ENCODE results near the gene DCAF10. TPM values are rescaled to one million over a fixed set of nuclear protein-coding genes. Genes with fewer than 3 reads are reported as not detected.
"Not testable (repeated sequence)": the region's sequence is repeated elsewhere in the genome, so short reads cannot be mapped to it uniquely, and the experiment has no call there.

DCAF10 gene
- total RNA-seq, 1 experiment from 2014 or later, result 18.6 TPM

DNA sequence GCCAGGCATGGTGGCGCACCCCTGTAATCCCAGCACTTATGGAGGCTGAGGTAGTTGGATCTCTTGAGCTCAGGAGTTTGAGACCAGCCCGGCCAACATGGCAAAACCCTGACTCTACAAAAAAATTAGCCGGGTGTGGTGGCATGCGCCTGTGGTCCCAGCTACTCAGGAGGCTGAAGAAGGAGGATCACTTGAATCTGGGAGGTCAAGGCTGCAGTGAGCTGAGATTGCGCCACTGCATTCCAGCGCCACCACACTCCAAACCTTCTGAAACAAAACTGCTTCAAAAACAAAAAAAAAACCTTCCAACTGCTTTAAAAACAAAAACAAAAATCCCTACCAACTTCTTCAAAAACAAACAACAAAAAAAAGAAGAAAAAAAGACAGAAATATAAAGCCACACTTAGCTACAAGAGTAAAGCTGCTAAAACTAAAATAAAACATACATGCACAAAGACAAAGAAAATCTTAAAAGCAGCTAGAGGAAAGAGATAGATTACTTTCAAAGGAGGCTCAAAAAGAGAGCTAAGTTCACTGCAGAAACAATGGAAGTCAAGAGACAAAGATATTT is 11.4 kb downstream of the DCAF10 start:
- no peak for DNase-seq
- Histone ChIP-seq H3K36me3 (replicated peaks; ENCODE audit: control insufficient read depth, insufficient read depth, low read length) (no peaks in the 10 kb centered on the region), H3K27me3 (ENCODE audit: control insufficient read depth, insufficient read depth, low read length) (no peaks in the 10 kb centered on the region), H3K4me3 (ENCODE audit: insufficient read depth, low read depth, low read length) (no peak overlapping the region)

DNA sequence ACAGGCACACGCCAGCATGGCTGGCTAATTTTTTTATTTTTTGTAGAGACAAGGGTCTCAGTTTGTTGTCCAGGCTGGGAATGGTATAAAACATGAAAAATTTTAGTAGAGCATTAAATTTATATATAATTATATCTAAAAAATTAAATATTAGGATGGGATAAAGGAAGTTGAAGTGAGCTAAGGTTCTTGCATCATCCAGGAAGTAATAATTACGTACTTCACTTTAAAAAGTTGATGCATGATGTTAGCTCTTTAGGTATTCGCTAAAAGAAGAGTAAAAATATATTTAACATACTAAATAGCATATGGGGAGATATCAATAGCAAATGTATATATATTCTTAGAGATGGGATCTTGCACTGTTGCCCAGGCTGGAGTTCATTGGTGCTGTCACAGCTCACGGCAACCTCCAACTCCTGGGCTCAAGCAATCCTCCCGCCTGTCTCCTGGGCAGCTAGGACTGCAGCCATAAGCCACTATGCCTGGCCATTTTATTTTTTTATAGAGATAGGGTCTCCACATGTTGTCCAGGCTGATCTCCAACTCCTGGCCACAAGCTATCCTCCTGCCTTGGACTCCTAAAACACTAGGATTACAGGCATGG is 12.3 kb downstream of the DCAF10 start:
- no peaks in the 10 kb centered on the region for H3K27me3 ChIP-seq (ENCODE audit: control insufficient read depth, insufficient read depth, low read length)
- DNase-seq, result no peak
- H3K4me3 ChIP-seq (ENCODE audit: insufficient read depth, low read depth, low read length), result no peak overlapping the region
- no peaks in the 10 kb centered on the region for H3K36me3 ChIP-seq (replicated peaks; ENCODE audit: control insufficient read depth, insufficient read depth, low read length)

DNA sequence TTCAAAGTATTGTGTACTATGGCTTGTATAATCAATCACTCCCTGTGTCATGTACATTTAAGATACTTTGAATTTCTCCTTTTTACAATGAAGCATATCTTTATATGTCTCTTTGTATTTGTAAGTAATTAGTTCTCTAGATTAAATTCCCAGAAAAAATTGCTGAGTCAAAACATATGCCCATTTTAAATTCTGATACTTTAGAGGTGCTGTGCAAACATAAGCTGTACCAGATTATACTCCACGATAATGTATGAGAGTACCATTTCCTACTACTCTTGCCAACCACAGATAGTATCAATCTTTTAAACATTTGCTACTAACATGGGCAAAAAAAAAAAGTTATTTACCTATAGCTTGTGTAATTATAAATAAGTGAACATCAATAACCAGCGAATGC is 18.3 kb downstream of the DCAF10 start:
- Histone ChIP-seq H3K36me3 (replicated peaks; ENCODE audit: control insufficient read depth, insufficient read depth, low read length) (0 out of 2 replicates have a peak, but pooled peaks cover 1% of the 10 kb centered on the region), H3K27me3 (ENCODE audit: control insufficient read depth, insufficient read depth, low read length) (no peaks in the 10 kb centered on the region), H3K4me3 (ENCODE audit: insufficient read depth, low read depth, low read length) (no peak overlapping the region)
- DNase-seq, result no peak

DNA sequence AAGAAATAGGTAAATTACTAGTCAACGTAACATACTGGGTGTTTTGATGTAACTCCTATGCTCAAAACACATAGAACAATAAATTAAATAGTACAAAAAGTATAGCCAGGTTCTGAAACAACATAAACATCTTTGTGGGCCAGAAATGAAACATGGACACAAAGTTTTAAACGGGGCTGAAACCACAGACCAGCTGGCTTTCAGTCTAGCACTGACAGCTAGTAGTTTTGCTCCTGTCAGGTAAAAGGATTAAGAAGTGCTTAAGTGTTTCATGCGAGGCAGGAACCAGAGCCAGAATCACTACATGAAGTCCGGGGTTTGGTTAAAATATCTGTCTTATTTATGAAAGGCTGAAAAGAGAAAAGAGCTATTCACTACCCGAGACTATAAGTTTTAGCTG is 19.5 kb downstream of the DCAF10 start:
- no peak for DNase-seq
- Histone ChIP-seq H3K4me3 (ENCODE audit: insufficient read depth, low read depth, low read length) (no peak overlapping the region), H3K36me3 (replicated peaks; ENCODE audit: control insufficient read depth, insufficient read depth, low read length) (0 out of 2 replicates have a peak, but pooled peaks cover 1% of the 10 kb centered on the region), H3K27me3 (ENCODE audit: control insufficient read depth, insufficient read depth, low read length) (no peaks in the 10 kb centered on the region)

DNA sequence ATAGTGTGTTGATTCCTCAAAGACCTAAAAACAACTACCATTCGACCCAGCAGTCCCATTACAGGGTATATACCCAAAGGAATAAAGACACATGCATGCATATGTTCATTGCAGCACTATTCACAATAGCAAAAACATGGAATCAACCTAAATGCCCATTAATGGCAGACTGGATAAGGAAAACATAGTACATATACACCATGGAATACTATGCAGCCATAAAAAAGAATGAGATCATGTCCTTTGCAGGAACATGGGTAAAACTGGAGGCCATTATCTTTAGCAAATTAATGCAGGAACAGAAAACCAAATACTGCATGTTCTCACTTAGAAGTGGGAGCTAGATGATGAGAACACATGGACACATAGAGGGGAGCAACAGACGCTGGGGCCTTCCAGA is 24.6 kb downstream of the DCAF10 start:
- not testable (repeated sequence) for H3K36me3 ChIP-seq (replicated peaks; ENCODE audit: control insufficient read depth, insufficient read depth, low read length); H3K27me3 ChIP-seq (ENCODE audit: control insufficient read depth, insufficient read depth, low read length); DNase-seq; H3K4me3 ChIP-seq (ENCODE audit: insufficient read depth, low read depth, low read length)

DNA sequence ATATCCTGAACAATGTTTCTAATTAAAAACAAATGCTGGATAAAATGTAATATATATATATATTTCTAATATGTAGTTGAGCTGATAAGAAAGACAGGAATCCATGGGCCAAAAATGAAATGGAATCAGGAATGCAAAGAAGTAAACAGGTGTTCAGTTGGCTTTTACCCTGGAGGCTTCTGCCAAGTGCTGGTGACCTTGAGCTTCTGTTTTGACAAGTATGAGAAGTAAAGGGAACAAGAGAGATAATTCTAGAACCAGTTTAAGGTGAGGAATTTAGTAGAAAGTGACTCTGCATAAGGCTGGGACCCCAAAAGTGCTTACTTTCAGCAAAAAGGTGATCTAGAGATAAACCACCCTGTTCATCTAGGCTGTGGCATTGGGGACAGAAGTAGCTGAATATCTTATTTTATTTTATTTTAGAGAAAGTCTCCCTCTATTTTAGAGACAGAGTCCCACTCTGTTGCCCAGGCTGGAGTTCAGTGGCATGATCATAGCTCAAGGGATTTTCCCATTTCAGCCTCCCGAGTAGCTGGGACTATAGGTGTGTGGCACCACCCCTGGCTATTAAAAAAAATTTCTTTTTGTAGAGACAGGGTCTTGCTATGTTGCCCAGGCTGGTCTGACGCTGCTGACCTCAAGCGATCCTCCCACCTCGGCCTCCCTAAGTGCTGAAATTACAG is 27.0 kb downstream of the DCAF10 start:
- Histone ChIP-seq H3K27me3 (ENCODE audit: control insufficient read depth, insufficient read depth, low read length) (no peaks in the 10 kb centered on the region), H3K4me3 (ENCODE audit: insufficient read depth, low read depth, low read length) (no peak overlapping the region), H3K36me3 (replicated peaks; ENCODE audit: control insufficient read depth, insufficient read depth, low read length) (no peaks in the 10 kb centered on the region)
- DNase-seq, result no peak

DNA sequence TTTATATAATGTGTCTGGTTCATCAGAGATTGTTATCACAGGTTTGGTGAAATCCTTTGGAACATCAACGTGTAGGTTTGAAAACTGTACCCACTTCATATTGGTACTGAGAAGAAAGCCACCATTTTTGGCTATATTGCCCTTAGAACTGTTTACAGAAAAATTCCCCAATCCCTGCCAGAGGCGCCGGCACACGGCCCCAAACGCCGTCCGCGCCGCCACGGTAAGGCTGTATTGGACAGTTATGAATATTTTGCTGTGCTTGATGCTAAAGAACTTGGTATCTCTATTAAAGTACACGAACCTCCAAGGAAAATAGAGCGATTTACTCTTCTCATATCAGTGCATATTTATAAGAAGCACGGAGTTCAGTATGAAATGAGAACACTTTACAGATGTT is 35.2 kb downstream of the DCAF10 start:
- DNase-seq, result no peak
- H3K36me3 ChIP-seq (replicated peaks; ENCODE audit: control insufficient read depth, insufficient read depth, low read length), result no peaks in the 10 kb centered on the region
- H3K4me3 ChIP-seq (ENCODE audit: insufficient read depth, low read depth, low read length), result no peak overlapping the region
- H3K27me3 ChIP-seq (ENCODE audit: control insufficient read depth, insufficient read depth, low read length), result no peaks in the 10 kb centered on the region

DNA sequence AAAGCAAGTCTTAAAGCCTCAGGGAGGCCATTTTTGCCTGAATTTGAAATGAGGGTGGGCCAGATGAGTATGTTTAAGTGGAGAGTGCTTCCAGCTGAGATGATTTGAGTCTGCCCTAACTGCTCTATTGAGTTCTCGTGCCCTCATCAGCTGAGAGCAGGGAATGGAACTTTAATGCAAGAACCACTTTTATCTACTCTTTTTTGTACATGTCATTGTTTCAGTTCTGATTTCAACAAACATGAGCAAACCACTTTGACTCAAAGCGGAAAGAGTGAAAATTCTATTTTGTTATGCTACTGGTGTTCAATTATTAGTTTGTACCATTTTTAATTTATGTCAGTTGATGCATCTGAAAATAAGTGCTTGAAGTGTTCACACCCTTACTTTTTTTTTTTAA is 35.8 kb downstream of the DCAF10 start:
- Histone ChIP-seq H3K36me3 (replicated peaks; ENCODE audit: control insufficient read depth, insufficient read depth, low read length) (no peaks in the 10 kb centered on the region), H3K4me3 (ENCODE audit: insufficient read depth, low read depth, low read length) (no peak overlapping the region), H3K27me3 (ENCODE audit: control insufficient read depth, insufficient read depth, low read length) (no peaks in the 10 kb centered on the region)
- no peak for DNase-seq

DNA sequence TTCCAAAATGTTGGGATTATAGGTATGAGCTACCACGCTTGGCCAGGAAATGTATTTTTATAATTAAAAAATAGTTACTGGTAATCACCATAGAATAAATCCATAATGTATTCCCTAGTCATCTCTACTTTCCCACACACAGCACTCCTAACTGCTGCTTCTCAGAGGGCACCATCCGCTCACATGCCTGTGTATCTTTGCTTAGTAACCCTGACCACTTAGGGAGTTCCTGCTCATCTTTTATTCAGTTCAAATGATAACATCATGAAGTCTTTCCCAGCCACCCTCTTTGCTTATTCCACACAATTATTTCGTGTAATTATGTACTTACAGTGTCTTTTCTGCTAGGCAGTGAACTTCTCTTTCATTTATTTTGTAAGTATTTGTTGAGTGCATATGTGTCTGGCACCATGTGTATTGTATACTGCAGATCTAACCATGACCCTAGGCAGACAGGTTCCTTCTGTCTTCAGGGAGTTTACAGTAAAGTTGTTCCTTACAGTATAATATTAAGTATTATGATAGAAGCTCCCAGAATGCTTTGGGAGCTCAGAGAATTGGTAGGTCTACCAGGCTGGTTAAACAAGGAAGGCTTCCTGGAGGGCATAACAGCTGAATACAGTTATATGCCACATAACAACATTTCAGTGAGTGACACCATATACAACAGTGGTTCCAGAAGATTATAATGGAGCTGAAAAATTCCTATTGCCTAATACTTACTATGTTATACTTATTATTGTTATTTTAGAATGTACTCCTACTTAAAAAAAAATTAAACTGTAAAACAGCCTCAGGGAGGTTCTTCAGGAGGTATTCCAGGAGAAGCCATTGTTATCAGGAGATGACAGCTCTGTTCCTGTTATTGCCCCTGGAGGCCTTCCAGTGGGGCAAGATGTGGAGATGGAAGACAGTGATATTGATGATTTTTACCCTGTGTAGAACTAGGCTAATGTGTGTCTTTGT is 39.2 kb downstream of the DCAF10 start:
- Histone ChIP-seq H3K36me3 (replicated peaks; ENCODE audit: control insufficient read depth, insufficient read depth, low read length) (no peaks in the 10 kb centered on the region), H3K27me3 (ENCODE audit: control insufficient read depth, insufficient read depth, low read length) (no peaks in the 10 kb centered on the region), H3K4me3 (ENCODE audit: insufficient read depth, low read depth, low read length) (no peak overlapping the region)
- no peak for DNase-seq

DNA sequence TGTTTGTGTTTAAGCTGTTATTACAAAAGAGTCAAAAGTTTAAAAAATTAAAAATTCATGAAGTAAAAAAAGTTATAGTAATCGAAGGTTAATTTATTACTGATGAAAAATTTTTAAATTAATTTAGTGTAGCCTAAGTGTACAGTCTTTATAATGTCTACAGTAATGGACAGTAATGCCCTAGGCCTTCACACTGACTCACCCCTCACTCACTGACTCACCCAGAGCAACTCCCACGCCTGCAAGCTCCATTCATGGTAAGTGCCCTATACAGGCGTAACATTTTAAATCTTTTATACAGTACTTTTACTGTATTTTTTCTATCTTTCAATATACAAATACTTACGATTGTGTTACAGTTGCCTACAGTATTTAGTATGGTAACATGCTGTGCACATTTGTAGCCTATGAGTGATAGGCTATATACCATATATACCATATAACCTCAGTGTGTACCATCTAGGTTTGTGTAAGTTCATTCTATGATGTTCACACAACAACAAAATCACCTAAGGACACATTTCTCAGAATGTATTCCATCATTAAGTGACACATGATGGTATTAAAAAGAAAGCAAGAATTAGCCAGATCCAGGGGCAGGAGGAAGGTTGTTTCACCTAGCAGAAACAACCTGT is 40.1 kb downstream of the DCAF10 start:
- H3K36me3 ChIP-seq (replicated peaks; ENCODE audit: control insufficient read depth, insufficient read depth, low read length), result no peaks in the 10 kb centered on the region
- no peaks in the 10 kb centered on the region for H3K27me3 ChIP-seq (ENCODE audit: control insufficient read depth, insufficient read depth, low read length)
- H3K4me3 ChIP-seq (ENCODE audit: insufficient read depth, low read depth, low read length), result no peak overlapping the region
- no peak for DNase-seq

DNA sequence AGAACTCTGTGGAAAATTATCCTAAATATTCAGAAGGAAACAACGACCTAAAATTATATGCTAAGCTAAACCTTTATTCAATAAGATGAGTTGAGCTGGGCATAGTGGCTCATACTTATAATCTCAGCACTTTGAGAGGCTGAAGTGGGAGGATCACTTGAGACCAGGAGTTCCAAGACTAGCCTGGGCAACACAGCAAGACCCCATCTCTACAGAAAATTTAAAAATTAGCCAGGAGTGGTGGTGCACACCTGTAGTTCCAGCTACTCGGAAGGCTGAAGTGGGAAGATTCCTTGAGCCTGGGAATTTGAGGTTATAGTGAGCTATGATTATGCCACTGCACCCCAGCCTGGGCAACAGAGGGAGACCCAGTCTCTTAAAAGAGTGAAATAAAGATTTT is 51.6 kb downstream of the DCAF10 start:
- Histone ChIP-seq H3K36me3 (replicated peaks; ENCODE audit: control insufficient read depth, insufficient read depth, low read length) (no peaks in the 10 kb centered on the region), H3K4me3 (ENCODE audit: insufficient read depth, low read depth, low read length) (no peak overlapping the region), H3K27me3 (ENCODE audit: control insufficient read depth, insufficient read depth, low read length) (no peaks in the 10 kb centered on the region)
- DNase-seq, result no peak

DNA sequence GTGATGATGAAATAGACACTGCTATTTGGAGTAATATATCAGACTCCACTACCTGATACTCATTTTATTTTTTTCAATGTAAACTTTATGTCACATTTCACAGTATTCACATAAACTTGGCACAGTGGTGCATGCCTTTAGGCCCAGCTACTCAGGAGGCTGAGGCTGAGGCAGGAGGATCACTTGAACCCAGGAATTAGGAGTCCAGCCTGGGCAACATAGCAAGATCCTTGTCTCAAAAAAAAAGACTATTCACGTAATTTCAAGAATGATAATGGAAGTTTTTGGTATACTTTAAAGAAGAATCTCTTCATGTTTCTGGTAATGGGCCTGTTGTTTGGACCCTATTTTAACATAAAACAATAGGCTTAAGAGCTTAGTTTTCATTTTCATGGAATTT is 56.0 kb downstream of the DCAF10 start:
- DNase-seq, result no peak
- H3K27me3 ChIP-seq (ENCODE audit: control insufficient read depth, insufficient read depth, low read length), result no peaks in the 10 kb centered on the region
- peaks cover 6% of the 10 kb centered on the region for H3K36me3 ChIP-seq (replicated peaks; ENCODE audit: control insufficient read depth, insufficient read depth, low read length)
- H3K4me3 ChIP-seq (ENCODE audit: insufficient read depth, low read depth, low read length), result no peak overlapping the region

DNA sequence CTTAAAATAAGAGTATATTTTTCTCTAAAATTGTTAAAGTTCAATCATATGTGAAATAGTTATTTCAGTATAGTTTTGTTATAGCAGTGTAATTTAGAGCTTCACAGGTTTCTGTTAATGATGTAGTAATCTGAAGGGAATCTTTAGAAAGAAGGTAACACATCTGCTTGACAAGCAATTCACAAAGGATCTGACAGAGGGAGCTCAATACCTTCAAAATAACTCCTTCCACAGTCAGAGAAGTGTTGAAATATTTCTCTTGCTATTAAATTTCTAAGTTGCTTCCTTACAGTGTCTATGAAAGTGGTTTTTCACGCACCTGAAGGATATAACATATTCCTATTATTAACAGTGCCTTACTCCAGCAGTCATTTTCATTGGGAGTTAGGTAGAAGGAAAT is 58.4 kb downstream of the DCAF10 start:
- Histone ChIP-seq H3K36me3 (replicated peaks; ENCODE audit: control insufficient read depth, insufficient read depth, low read length) (peaks cover 6% of the 10 kb centered on the region), H3K4me3 (ENCODE audit: insufficient read depth, low read depth, low read length) (no peak overlapping the region), H3K27me3 (ENCODE audit: control insufficient read depth, insufficient read depth, low read length) (no peaks in the 10 kb centered on the region)
- no peak for DNase-seq

DNA sequence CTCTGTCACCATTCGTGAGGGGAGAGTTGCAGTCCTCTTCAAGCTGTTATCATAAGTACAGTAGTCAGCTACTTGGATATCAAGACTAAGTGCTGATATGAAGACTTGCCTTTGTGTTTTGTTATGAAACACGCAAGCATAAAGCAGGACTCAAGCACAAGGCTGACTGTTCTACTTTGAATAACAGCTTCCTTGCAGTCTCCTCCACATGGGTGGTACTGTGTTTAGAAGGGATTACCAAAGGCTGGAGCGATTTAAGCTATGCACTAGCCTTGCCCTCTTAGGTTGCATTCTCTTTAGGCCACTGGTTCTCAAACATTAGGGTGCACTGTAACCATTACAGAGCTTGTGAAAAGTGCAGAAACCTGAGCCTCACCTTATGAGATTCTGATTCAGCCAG is 61.9 kb downstream of the DCAF10 start:
- no peak for DNase-seq
- Histone ChIP-seq H3K36me3 (replicated peaks; ENCODE audit: control insufficient read depth, insufficient read depth, low read length) (peaks cover 6% of the 10 kb centered on the region), H3K27me3 (ENCODE audit: control insufficient read depth, insufficient read depth, low read length) (no peaks in the 10 kb centered on the region), H3K4me3 (ENCODE audit: insufficient read depth, low read depth, low read length) (no peak overlapping the region)
